Aorta (tissue), 5 donors: ENCODE data around the gene ADRM1. TPM values are rescaled to one million over a fixed set of nuclear protein-coding genes. Genes with fewer than 3 reads are reported as not detected.

Experiments used
- ATAC-seq: fragments of 200-7000 bp; cut with Tn5 transposase; one replicate; pipeline ENCODE4 v1.9.1; 2022; ENCODE audit warnings: moderate library complexity; ENCODE audit not compliant: low FRiP score
- DNase-seq, 2 donors: peaks; one replicate each; pipeline ENCODE4 v3.0.0-alpha.2; 2020
- H3K27ac ChIP-seq, 2 donors: one replicate each; pipeline ENCODE4 v1.5.1; 2013; ENCODE audit warnings: low read length in 2 of 2, mild to moderate bottlenecking in 2 of 2, moderate library complexity in 2 of 2, control low read depth in 1 of 2, inconsistent platforms in 1 of 2, low read depth in 1 of 2
- H3K27me3 ChIP-seq, 2 donors: one replicate each; pipeline ENCODE4 v1.6.1; 2013; ENCODE audit warnings: control low read depth in 1 of 2, low read length in 1 of 2, mild to moderate bottlenecking in 1 of 2, moderate library complexity in 1 of 2; ENCODE audit not compliant: insufficient read depth in 2 of 2, control insufficient read depth in 1 of 2
- H3K36me3 ChIP-seq, 2 donors: one replicate each; pipeline ENCODE4 v1.6.1; 2013; ENCODE audit warnings: control low read depth in 1 of 2, low read length in 1 of 2, mild to moderate bottlenecking in 1 of 2; ENCODE audit not compliant: insufficient read depth in 2 of 2, control insufficient read depth in 1 of 2
- H3K4me1 ChIP-seq, 2 donors: one replicate each; pipeline ENCODE4 v1.6.1; 2013; ENCODE audit warnings: low read length in 2 of 2, control low read depth in 1 of 2, mild to moderate bottlenecking in 1 of 2, moderate library complexity in 1 of 2; ENCODE audit not compliant: insufficient read depth in 2 of 2, control insufficient read depth in 1 of 2
- H3K4me3 ChIP-seq, 2 donors: one replicate each; pipeline ENCODE4 v1.5.1; 2013; ENCODE audit warnings: low read length in 2 of 2, control low read depth in 1 of 2, mild to moderate bottlenecking in 1 of 2
- H3K9me3 ChIP-seq: one replicate; pipeline ENCODE4 v1.6.1; 2013; ENCODE audit warnings: mild to moderate bottlenecking, low read length; ENCODE audit not compliant: control insufficient read depth
- WGBS, 2 donors: extraction: QIAGEN DNeasy Blood & Tissue Kit; methylation state at CpG; one replicate each; pipeline ENCODE4 v1.1.7; 2013; 5-methylcytosine and 5-hydroxymethylcytosine counted together
- intact Hi-C, 2 donors: fragments of 100-400 bp; cut with DNase I; formaldehyde crosslinking; loops; one replicate each; pipeline versions ENCODE4 v1.14.2 to v1.15.0; 2022
- polyA plus RNA-seq, 2 donors: library from polyadenylated mRNA; stranded (reverse); fragments of 200-250 nt; gene quantifications; one replicate each; pipeline ENCODE4 v1.2.3, GENCODE V29; 2013
- total RNA-seq, 2 donors: library from RNA; stranded (reverse); fragmentation: NEBNext Ultra II Directional; extraction: Animal tissue kit (Norgen Biotek cat#: 25700); gene quantifications; one replicate each; pipeline ENCODE4 v1.2.1, GENCODE V29; 2021
- donor health status: healthy with polysubstance abuse.
- donor health status: Bipolar disorder and iron deficiency.
- donor health status: DM: no; HTN: no; CAD: no.
- donor health status: DM: no; HTN: no; CAD: no.
- donor health status: DM: yes; HTN: yes; CAD: no.

The ADRM1 gene
- total and polyA plus RNA-seq, 4 donors: 41.4 to 80.9 (median 58.9) TPM

- no peak for ATAC-seq
- Histone ChIP-seq H3K27ac (no peak overlapping the region), H3K9me3 (no peaks in the 10 kb centered on the region), H3K4me1 (no peaks in the 10 kb centered on the region), H3K4me3 (no peak overlapping the region), H3K36me3 (peaks cover 0 to 7% of the 10 kb centered on the region in 2 donors), H3K27me3 (no peaks in the 10 kb centered on the region)
- no peak for DNase-seq
- intact Hi-C loops: loop anchor here in 1 of 2 donors (10.0 kb wide), 1 partner anchor 490 kb away; the partner anchor contains the start of gene MRGBP
- 76 to 77% methylated on average over 18 of the region's 18 CpGs for WGBS, 2 donors
These were observed 2.5 kb downstream of the ADRM1 start for GRCh38 chr20:62305149-62305764.

- H3K27ac ChIP-seq: no peak overlapping the region
- no peaks in the 10 kb centered on the region for H3K9me3 ChIP-seq
- H3K4me3 ChIP-seq: no peak overlapping the region
- intact Hi-C loops: loop anchor here in 1 of 2 donors (10.0 kb wide), 1 partner anchor 489 kb away; the partner anchor contains the start of gene MRGBP
- DNase-seq (no peak), ATAC-seq (no peak)
- H3K27me3 ChIP-seq: no peaks in the 10 kb centered on the region
- no peaks in the 10 kb centered on the region for H3K4me1 ChIP-seq
- peaks cover 0 to 9% of the 10 kb centered on the region in 2 donors for H3K36me3 ChIP-seq
- WGBS, 2 donors: 83 to 86% methylated on average over 32 to 33 of the region's 33 CpGs
These were observed 3.1 kb downstream of the ADRM1 start for GRCh38 chr20:62305765-62306413.

GRCh38 chr20:62306414-62307187 lies 3.8 kb downstream of the ADRM1 start:
- Histone ChIP-seq H3K27me3 (no peaks in the 10 kb centered on the region), H3K36me3 (peaks cover 0 to 10% of the 10 kb centered on the region in 2 donors), H3K4me3 (no peak overlapping the region), H3K9me3 (no peaks in the 10 kb centered on the region), H3K27ac (no peak overlapping the region), H3K4me1 (no peaks in the 10 kb centered on the region)
- 84 to 86% methylated on average over 27 of the region's 27 CpGs for WGBS, 2 donors
- intact Hi-C loops: loop anchor here in 1 of 2 donors (10.0 kb wide), 1 partner anchor 488 kb away; the partner anchor contains the start of gene MRGBP
- DNase-seq (no peak), ATAC-seq (no peak)

GRCh38 chr20:62307226-62308101 lies 4.7 kb downstream of the ADRM1 start:
- Histone ChIP-seq H3K9me3 (no peaks in the 10 kb centered on the region), H3K27me3 (no peaks in the 10 kb centered on the region), H3K36me3 (peaks cover 0 to 10% of the 10 kb centered on the region in 2 donors), H3K27ac (no peak overlapping the region), H3K4me1 (no peaks in the 10 kb centered on the region), H3K4me3 (no peak overlapping the region)
- 67 to 69% methylated on average over 42 of the region's 42 CpGs for WGBS, 2 donors
- ATAC-seq (no peak), DNase-seq (no peak)
- intact Hi-C loops: loop anchor here in 1 of 2 donors (10.0 kb wide), 1 partner anchor 487 kb away; the partner anchor contains the start of gene MRGBP

- ATAC-seq: no peak
- intact Hi-C loops: loop anchor here in 1 of 2 donors (10.0 kb wide), 1 partner anchor 487 kb away; the partner anchor contains the start of gene MRGBP
These were observed 5.5 kb downstream of the ADRM1 start for GRCh38 chr20:62308102-62308822.

GRCh38 chr20:62309198-62309944 lies 6.6 kb downstream of the ADRM1 start:
- ATAC-seq (no peak), DNase-seq (no peak)
- Histone ChIP-seq H3K27me3 (no peaks in the 10 kb centered on the region), H3K9me3 (no peaks in the 10 kb centered on the region), H3K4me3 (no peak overlapping the region), H3K27ac (no peak overlapping the region), H3K4me1 (no peaks in the 10 kb centered on the region), H3K36me3 (peaks cover 0 to 15% of the 10 kb centered on the region in 2 donors)
- intact Hi-C loops: loop anchor here in 1 of 2 donors (10.0 kb wide), 1 partner anchor 485 kb away; the partner anchor contains the start of gene MRGBP
- WGBS, 2 donors: 78 to 82% methylated on average over 21 to 26 of the region's 26 CpGs

More at GRCh38 chr20:62308102-62308822, 5.5 kb downstream of the ADRM1 start:
- Histone ChIP-seq H3K9me3 (no peaks in the 10 kb centered on the region), H3K4me3 (no peak overlapping the region), H3K36me3 (peaks cover 0 to 14% of the 10 kb centered on the region in 2 donors), H3K27me3 (no peaks in the 10 kb centered on the region), H3K27ac (no peak overlapping the region), H3K4me1 (no peaks in the 10 kb centered on the region)
- no peak for DNase-seq
- 59% methylated on average over 29 of the region's 29 CpGs for WGBS, 2 donors
